K562 (cell line): ENCODE measurements around the gene TBC1D1. TPM values are rescaled to one million over a fixed set of nuclear protein-coding genes. Genes with fewer than 3 reads are reported as not detected.
A peak's percentile ranks its signal among the peaks of the same experiment; 100 is the strongest.

Experiments
- ATAC-seq: fragments of 200-7000 bp; cut with Tn5 transposase; 3 replicates; pipeline ENCODE4 v1.9.1; 2020; ENCODE audit warnings: moderate library complexity
- BruUV-seq: library from RNA; stranded (reverse); fragments of 400-500 nt; replicated peaks from 2 replicates; lab custom pipeline; 2021; lab: Mats Ljungman, UMichigan
- CTCF ChIA-PET: fragments of 300-600 bp; formaldehyde crosslinking; extraction: SDS; loops from one replicate; lab custom pipeline; 2021; ENCODE audit warnings: low intra/inter-chr PET ratio; lab: Yijun Ruan, JAX
- POLR2A ChIA-PET: fragments of 300-600, 350-650 bp; sonication (Branson Sonifier 250); formaldehyde crosslinking; extraction: SDS; loops from one replicate; lab custom pipeline; 2021; ENCODE audit warnings: antibody characterized with exemption, inconsistent platforms; lab: Yijun Ruan, JAX
- DNase-seq, 4 experiments: peaks; one replicate each; pipeline versions ENCODE4 v3.0.0 to v3.0.0-alpha.2; 2011 to 2018; ENCODE audit warnings: low spot score in 3 of 4, mixed read lengths in 3 of 4; ENCODE audit errors: extremely low read depth in 1 of 4
- FAIRE-seq: peaks from 2 replicates; lab custom pipeline; 2011; peaks lifted over from hg19 to GRCh38; lab: Jason Lieb, UNC
- H2AFZ ChIP-seq: 2 replicates; pipeline ENCODE4 v1.6.0; 2011; ENCODE audit warnings: low read depth, low read length, control low read depth, inconsistent platforms
- H3K27ac ChIP-seq: fragments of 200-600 bp; 3 replicates; pipeline ENCODE4 v1.8.0; 2011; ENCODE audit warnings: low read depth, mild to moderate bottlenecking, control low read depth, inconsistent platforms, low read length, moderate library complexity, mixed read lengths; ENCODE audit errors: extremely low read depth
- H3K27me3 ChIP-seq, 2 experiments: fragments of 300-600 bp in 1 of 2; 2 replicates in 1 of 2; 3 replicates in 1 of 2; pipeline versions ENCODE4 v1.6.0 to v1.8.0; 2011; ENCODE audit warnings: inconsistent platforms in 2 of 2, low read length in 2 of 2, mild to moderate bottlenecking in 1 of 2, mixed read lengths in 1 of 2, moderate library complexity in 1 of 2; ENCODE audit not compliant: control insufficient read depth in 2 of 2, insufficient read depth in 2 of 2
- H3K36me3 ChIP-seq: fragments of 300-600 bp; 3 replicates; pipeline ENCODE4 v1.8.0; 2011; ENCODE audit warnings: mild to moderate bottlenecking, low read length, inconsistent platforms; ENCODE audit not compliant: control insufficient read depth, insufficient read depth
- H3K4me1 ChIP-seq, 2 experiments: fragments of 200-600 bp in 1 of 2; replicated peaks in 1 of 2; 2 replicates in 1 of 2; 3 replicates in 1 of 2; pipeline versions ENCODE4 v1.5.1 to v1.8.0; 2011; ENCODE audit warnings: inconsistent platforms in 2 of 2, low read length in 2 of 2, mild to moderate bottlenecking in 1 of 2, mixed read lengths in 1 of 2, moderate library complexity in 1 of 2; ENCODE audit not compliant: control insufficient read depth in 2 of 2, insufficient read depth in 2 of 2
- H3K4me2 ChIP-seq: 2 replicates; pipeline ENCODE4 v1.6.1; 2011; ENCODE audit warnings: low read length, control low read depth, inconsistent platforms, mixed read lengths; ENCODE audit not compliant: insufficient read depth
- H3K4me3 ChIP-seq: fragments of 200-600 bp; sonication (generic), shearing (Covaris generic); 2 replicates; pipeline ENCODE4 v1.5.1; 2016; ENCODE audit warnings: control low read depth, inconsistent platforms
- H3K79me2 ChIP-seq: fragments of 200-600 bp; 3 replicates; pipeline ENCODE4 v1.8.0; 2011; ENCODE audit warnings: low read length, inconsistent platforms; ENCODE audit not compliant: control insufficient read depth, insufficient read depth
- H3K9ac ChIP-seq, 2 experiments: 2 replicates each; pipeline versions ENCODE4 v1.6.0 to v1.6.1; 2011; ENCODE audit warnings: low read depth in 2 of 2, low read length in 2 of 2, control low read depth in 1 of 2, inconsistent platforms in 1 of 2, mild to moderate bottlenecking in 1 of 2, mixed read lengths in 1 of 2; ENCODE audit not compliant: insufficient read depth in 1 of 2
- H3K9me1 ChIP-seq: one replicate; pipeline ENCODE4 v1.6.0; 2011; ENCODE audit warnings: inconsistent platforms, mild to moderate bottlenecking, low read length, moderate library complexity; ENCODE audit not compliant: control insufficient read depth, insufficient read depth
- H3K9me3 ChIP-seq: replicated peaks from 2 replicates; pipeline ENCODE4 v1.5.1; 2011; ENCODE audit warnings: low read depth, low read length, inconsistent platforms; ENCODE audit not compliant: control insufficient read depth, insufficient read depth
- H4K20me1 ChIP-seq: replicated peaks from 2 replicates; pipeline ENCODE4 v1.6.1; 2011; ENCODE audit warnings: low read length, inconsistent platforms, mixed read lengths; ENCODE audit not compliant: control insufficient read depth, insufficient read depth
- ILF3 ChIP-seq: fragments of 450-650 bp; IDR thresholded peaks from 2 replicates; pipeline ENCODE4 v1.6.1; 2018; ENCODE audit warnings: antibody characterized with exemption, mild to moderate bottlenecking, moderate library complexity, borderline replicate concordance
- NFYB ChIP-seq: IDR thresholded peaks from 2 replicates; pipeline ENCODE4 v1.6.1; 2011; ENCODE audit warnings: mild to moderate bottlenecking, moderate library complexity; ENCODE audit not compliant: insufficient read length; ENCODE audit errors: extremely low read depth
- PBX2 ChIP-seq, 2 experiments: IDR thresholded peaks in 1 of 2; conservative IDR thresholded peaks in 1 of 2; 2 replicates each; pipeline ENCODE4 v1.6.1; 2016; ENCODE audit warnings: low read depth in 2 of 2, mild to moderate bottlenecking in 1 of 2, missing compliant biosample characterization in 1 of 2, missing genetic modification characterization in 1 of 2, moderate library complexity in 1 of 2
- PHB ChIP-seq: fragments of 250-450 bp; sonication (Bioruptor Pico); IDR thresholded peaks from 2 replicates; pipeline ENCODE4 v1.5.0; 2021
- TAF15 ChIP-seq: fragments of 200-400 bp; formaldehyde crosslinking; IDR thresholded peaks from 2 replicates; pipeline ENCODE4 v1.6.1; 2017; ENCODE audit warnings: mild to moderate bottlenecking, low read depth, low read length, moderate library complexity
- ZNF75A ChIP-seq: fragments of 450-650 bp; formaldehyde crosslinking; IDR thresholded peaks from 2 replicates; pipeline ENCODE4 v1.4.0; 2020; ENCODE audit warnings: mild to moderate bottlenecking
- ZSCAN29 ChIP-seq: fragments of 450-650 bp; IDR thresholded peaks from 2 replicates; pipeline ENCODE4 v1.6.1; 2017
- in situ Hi-C: fragments of 300-500 bp; cut with MboI; formaldehyde crosslinking; loops from 4 replicates; pipeline ENCODE4 v1.15.0; 2018; ENCODE audit warnings: inconsistent platforms, mixed read lengths
- intact Hi-C: fragments of 100-400 bp; cut with micrococcal nuclease; formaldehyde crosslinking; loops from 2 replicates; pipeline ENCODE4 v1.14.2; 2022
- polyA plus RNA-seq, 8 experiments: library from polyadenylated mRNA; depleted of rRNA in 4 of 8; stranded (reverse) in 5 of 8; unstranded in 3 of 8; fragments of >200 nt; fragmentation: Nextera tagmentation in 2 of 8; fragmentation: Illumina TruSeq in 1 of 8; extraction: Ambion mirVana in 2 of 8; extraction: Trizol in 1 of 8; gene quantifications; 2 replicates each; pipeline versions ENCODE4 v1.2.1 to v1.2.3, GENCODE V29; 2011 to 2014; ENCODE audit warnings: inconsistent platforms in 1 of 8, missing spikeins in 1 of 8
- total RNA-seq, 7 experiments: library from RNA; depleted of rRNA in 6 of 7; stranded (reverse); fragments of >200 nt in 6 of 7; fragmentation: Illumina TruSeq in 2 of 7; extraction: Trizol in 2 of 7; gene quantifications; 2 replicates each; pipeline versions ENCODE4 v1.2.1 to v1.2.3, GENCODE V29; 2011 to 2021; ENCODE audit warnings: low replicate concordance in 1 of 7

The TBC1D1 gene
- total and polyA plus RNA-seq, 9 of the 15 experiments (the other 6 are each of a cell fraction or from before 2014, with no cell fraction given), result 0.59 to 14.2 (median 8.8) TPM

GRCh38 chr4:38149472-38149996, 258.6 kb downstream of the TBC1D1 start:
- Histone ChIP-seq H3K9me1 (no peaks in the 10 kb centered on the region), H2AFZ (no peak overlapping the region), H3K4me1 (no peaks in the 10 kb centered on the region; a peak in 1 of 5 replicates), H3K36me3 (no peaks in the 10 kb centered on the region), H3K4me3 (no peak overlapping the region), H3K27me3 (peaks cover 10 to 12% of the 10 kb centered on the region in 2 experiments; a peak in 3 of 5 replicates), H3K27ac (no peak overlapping the region), H3K79me2 (no peaks in the 10 kb centered on the region), H4K20me1 (no peaks in the 10 kb centered on the region), H3K4me2 (no peak overlapping the region), H3K9ac (no peak overlapping the region), H3K9me3 (no peaks in the 10 kb centered on the region)
- DNase-seq, result no peak
- no peak for TF ChIP-seq ILF3
- TF ChIP-seq PHB (CRISPR knock-in tag), result no peak
- no peak for TF ChIP-seq ZNF75A
- TF ChIP-seq TAF15, result no peak
- TF ChIP-seq PBX2 (CRISPR knock-in tag; IDR thresholded peaks at IDR 0.05; ENCODE audit: low read depth), result no peak
- TF ChIP-seq PBX2 (tag; conservative IDR thresholded peaks at IDR 0.05; ENCODE audit: low read depth), result peak; percentile 44; the same call in 1 of the 2 replicates
- no peak for TF ChIP-seq ZSCAN29
- no peak for TF ChIP-seq NFYB
- ChIA-PET POLR2A (no interaction called here), CTCF (no interaction called here)
- in situ Hi-C loops (no loop called here), intact Hi-C loops (no loop called here)
- no peak for FAIRE-seq
- ATAC-seq, result no peak
- BruUV-seq, result no TSS peak
